Retina (tissue), 1 donor: ENCODE results near the gene VPS39.

ENCODE experiments used
- DNase-seq: peaks from one replicate; pipeline ENCODE4 v3.0.0-alpha.2; 2016

The VPS39 gene

DNA sequence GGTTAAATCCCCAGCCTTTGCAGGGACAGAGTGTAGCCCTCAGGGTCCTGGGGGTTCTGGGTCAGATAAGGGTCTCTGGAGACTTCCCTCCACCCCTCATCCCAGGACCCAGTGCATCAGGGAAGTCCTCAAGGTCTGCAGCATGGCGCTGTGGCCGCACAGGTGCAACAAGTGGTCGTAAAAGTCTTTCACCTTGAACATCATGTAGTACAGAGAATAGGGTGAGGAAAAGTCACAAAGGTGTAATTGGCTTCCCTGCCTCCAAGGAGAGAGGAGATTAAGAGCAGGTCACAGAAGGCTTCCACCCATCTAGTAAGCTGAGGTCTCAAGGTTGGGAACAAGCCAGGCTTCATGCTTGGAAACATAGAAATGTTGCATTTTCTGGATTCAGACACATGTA lies 84.6 kb downstream of the VPS39 start:
- DNase-seq: no peak

- DNase-seq: no peak
Observed at GRCh38 chr15:42121682-42122081, 86.4 kb downstream of the VPS39 start.

GRCh38 chr15:42121021-42121420 lies 87.1 kb downstream of the VPS39 start:
- DNase-seq: no peak

DNA sequence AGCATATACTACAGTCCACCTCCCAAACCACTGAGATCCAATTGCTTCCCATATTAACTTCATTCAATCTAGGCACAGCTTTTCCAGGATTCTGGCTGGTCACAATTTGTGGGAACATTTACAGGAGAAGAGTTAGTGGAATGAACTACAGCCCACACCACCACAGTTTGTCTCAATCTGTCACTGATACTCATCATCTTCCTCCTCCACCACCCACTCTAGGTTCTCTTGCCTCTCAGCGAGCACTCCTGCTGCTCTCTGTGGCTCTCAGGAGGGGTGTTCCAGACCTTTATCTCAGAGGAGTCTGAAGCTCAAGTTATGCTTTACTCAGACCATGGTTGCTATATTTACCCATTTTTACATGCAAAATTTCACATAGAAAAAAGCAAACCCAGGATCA lies 87.8 kb downstream of the VPS39 start:
- no peak for DNase-seq

DNA sequence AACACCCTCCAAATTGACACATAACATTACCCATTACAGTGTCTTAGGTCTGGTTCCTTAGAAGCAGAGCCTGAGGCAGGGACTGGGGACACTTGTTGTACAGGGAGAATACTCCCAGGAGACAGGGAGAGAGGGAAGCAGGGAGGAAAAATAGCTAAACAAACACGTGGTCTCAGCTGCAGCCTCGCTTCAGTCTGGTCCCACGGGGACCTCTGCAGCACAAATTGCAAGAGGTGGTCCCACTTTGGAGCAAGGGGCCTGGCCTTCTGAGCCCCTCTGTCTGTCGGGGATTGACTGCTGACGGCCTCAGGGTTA lies 88.7 kb downstream of the VPS39 start:
- DNase-seq: peak; percentile 11

DNA sequence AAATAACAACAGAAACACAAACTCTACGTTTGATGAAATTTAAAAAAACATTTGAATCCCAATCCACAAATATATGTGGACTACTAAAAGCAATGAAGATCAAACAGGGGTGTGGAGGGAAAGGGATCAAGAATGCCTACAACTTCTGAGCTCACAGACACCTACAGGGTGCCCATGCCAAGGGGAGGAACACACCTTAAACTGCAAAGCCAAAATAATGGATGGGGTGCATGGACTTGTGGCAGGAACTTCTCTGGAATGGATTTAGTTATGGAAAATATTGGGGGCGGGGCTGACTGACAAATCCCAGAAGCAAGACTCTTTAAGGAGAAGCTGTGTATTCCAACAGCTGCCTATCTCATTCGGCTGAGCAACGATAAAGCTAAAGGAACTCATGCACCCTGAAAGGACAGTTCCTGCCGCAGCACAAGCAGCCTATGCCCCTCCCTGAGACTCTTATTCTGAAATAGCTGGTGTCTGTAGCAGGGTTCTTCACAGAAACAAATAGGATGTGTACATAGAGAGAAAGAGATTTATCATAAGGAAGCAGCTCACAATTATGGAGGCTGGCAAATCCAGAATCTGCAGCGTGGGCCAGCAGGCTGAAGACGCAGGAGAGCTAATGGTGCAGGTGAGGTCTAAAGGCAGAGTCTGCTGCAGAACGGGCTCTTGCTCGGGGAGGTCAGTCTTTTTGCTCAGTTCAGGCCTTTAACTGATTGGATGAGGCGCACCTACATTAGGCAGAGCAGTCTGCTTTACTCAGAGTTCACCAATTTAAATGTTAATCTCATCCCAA lies 89.3 kb downstream of the VPS39 start:
- peak; percentile 7 for DNase-seq

- DNase-seq: no peak
Observed at GRCh38 chr15:42111924-42112323, 96.2 kb downstream of the VPS39 start.

- DNase-seq: no peak
Observed at GRCh38 chr15:42110367-42110766, 97.7 kb downstream of the VPS39 start.

GRCh38 chr15:42108806-42109205 lies 99.3 kb downstream of the VPS39 start:
- no peak for DNase-seq
